Upper lobe of left lung (tissue), 4 donors: Measurements from ENCODE around the gene GPR153.

ENCODE experiments used
- CTCF ChIP-seq, 6 experiments: fragments of 450-650 bp in 4 of 6; fragments of 200-600 bp in 2 of 6; sonication (generic) in 2 of 6; IDR thresholded peaks; one replicate each; pipeline ENCODE4 v1.5.1; 2016 to 2019; ENCODE audit warnings: antibody characterized with exemption in 6 of 6
- EP300 ChIP-seq, 4 donors: sonication (generic); formaldehyde crosslinking; IDR thresholded peaks; one replicate each; pipeline ENCODE4 v1.5.1; 2017; ENCODE audit warnings: antibody characterized with exemption in 4 of 4, control low read depth in 2 of 4
- POLR2A ChIP-seq, 4 donors: fragments of 450-650 bp; IDR thresholded peaks; one replicate each; pipeline ENCODE4 v1.5.1; 2016 to 2017; ENCODE audit warnings: antibody characterized with exemption in 4 of 4, mild to moderate bottlenecking in 2 of 4

GRCh38 chr1:6272868-6273267, 12.0 kb upstream of the GPR153 start:
- TF ChIP-seq CTCF (IDR thresholded peaks at IDR 0.05), result no peak
- TF ChIP-seq EP300 (IDR thresholded peaks at IDR 0.05), result no peak
- no peak for TF ChIP-seq POLR2A (IDR thresholded peaks at IDR 0.05)
